GM21423 (cell line): Measurements from ENCODE around the gene MACO1.

Experiments used
- ATAC-seq: cut with Tn5 transposase; IDR thresholded peaks from one replicate; pipeline ENCODE4 v1.9.1; 2021; ENCODE audit warnings: mild to moderate bottlenecking, moderate library complexity; ENCODE audit not compliant: unreplicated experiment

MACO1 gene

GRCh38 chr1:25520446-25521061, 89.9 kb downstream of the MACO1 start:
- ATAC-seq = no peak

DNA sequence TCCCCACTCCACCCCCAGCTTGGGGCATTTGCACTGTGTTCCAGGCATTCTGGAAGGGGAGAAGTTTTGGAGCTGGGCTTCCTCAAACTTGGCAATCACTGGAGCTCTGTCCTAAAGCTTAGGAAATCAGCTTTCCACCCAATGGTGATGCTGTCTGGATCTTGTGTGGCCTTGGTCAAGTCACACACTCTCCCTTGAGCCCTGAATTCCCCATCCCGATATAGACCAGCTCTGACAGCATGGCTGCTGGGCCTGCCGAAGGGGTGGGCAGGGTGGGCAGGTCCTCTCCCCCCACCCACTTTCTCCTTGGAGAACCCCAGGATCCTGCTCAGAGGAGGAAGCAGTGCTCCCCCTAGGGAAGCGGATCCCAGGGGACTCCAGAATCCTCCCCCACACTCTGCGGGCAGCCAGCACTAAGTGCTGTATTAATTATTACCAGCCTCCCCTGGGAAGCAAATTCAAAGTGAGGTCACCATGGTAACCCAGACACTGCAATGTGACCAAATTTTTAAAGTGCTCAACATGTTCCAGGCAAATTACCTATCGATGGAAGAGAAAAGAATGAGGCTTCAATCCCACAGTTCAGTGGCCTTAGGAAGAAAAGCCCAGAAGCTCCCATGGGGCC, 91.4 kb downstream of the MACO1 start:
- ATAC-seq = no peak

GRCh38 chr1:25523542-25523941, 92.8 kb downstream of the MACO1 start:
- ATAC-seq = no peak

DNA sequence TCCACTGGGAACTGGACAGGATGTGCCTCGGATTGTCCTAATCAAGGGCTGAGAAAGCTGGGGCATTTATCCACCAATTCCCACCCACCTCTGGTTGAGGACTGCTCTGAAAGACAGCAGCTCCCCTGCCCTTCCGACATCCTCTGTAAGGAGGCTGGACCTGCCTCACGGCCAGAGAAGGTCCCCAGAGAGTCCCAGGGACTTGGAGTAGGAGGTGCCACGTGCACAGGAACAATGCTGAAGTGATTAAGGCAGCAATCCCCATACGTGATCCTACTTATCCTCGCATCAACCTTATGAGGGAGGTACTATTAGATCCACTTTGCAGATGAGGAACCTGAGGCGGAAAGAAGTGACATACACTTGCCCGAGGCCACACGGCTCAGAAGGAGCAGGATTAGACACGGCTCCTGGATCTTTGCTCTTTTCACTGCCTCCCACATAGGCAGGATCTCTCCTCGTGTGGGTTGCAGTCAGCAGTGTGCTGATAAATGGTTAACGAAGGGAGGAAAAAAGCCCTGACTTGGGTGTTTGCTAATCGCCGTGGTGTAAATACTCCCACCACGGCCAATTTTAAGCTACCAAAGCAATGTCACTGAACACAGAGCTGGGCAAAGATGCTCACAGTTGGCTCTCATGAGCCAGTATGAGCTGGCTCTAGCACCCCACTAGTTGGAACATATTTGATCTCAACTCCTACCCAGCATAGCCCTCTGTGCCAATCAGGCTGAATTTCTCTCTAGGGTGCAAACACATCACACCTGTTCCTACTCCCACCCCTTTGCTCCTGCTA, 94.1 kb downstream of the MACO1 start:
- ATAC-seq = no peak

- ATAC-seq = no peak
Observed at GRCh38 chr1:25525361-25525688, 94.6 kb downstream of the MACO1 start.

- ATAC-seq = no peak
Observed at GRCh38 chr1:25526753-25527152, 96.1 kb downstream of the MACO1 start.

DNA sequence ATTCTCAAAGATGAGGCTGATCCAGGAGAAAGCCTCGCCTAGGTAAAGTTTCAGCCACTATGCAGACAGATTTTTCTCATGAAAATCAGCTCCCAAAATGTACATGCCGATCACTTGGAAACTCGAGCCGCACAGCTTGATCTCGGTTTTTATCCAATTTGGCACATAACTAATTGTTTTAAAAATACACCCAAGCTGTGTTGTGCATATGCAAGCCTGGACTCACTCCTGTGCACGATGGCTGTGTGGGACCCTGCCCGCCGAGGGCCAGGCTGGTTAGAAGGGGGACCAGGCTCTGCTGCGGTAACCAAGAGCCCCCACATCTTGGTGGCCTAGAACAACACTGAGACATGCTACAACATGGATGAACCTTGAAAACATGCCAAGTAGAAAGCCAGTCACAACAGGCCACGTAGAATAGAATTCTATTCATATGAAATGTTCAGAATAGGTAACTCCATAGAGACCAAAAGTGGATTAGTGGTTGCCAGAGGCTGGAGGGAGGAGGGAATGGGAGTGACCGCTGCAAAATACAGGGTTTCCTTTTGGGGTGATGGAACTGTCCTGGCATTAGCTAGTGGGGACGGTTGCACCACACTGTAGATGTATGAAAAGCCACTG, 96.6 kb downstream of the MACO1 start:
- ATAC-seq = no peak

GRCh38 chr1:25527946-25528595, 97.4 kb downstream of the MACO1 start:
- no peak for ATAC-seq

GRCh38 chr1:25528881-25529517, 98.3 kb downstream of the MACO1 start:
- no peak for ATAC-seq

DNA sequence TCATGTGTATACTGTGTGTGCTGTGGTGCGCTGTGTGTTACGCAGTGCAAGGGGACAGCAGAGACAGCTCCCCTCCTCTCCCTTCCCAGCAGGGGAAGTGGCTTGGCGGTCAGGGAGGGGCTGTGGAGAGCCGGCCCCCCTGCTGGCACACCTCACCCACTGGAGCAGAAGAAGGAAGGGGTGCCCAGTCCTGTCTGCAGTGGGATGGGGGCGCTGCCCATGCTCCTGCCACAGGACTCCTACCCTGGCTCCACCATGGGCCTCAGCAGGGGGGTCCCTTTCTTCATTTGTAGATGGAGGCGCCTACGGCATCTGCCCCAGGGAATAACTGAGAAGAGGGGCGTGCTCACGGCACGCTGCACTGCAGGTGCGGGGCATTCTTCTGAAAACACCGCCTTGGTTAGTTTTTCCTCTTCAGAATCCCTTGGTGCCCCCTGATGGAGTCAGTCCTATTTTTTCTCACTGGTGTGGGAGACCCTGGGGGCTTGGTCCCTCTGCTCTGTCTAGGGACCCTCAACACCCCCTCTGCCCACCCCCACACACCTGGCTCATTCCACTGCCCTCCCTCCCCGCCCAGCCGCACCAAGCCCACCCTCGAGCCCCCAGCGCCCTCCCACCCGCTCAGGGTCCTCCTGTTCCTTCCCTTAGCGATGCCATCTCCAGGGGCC, 99.0 kb downstream of the MACO1 start:
- ATAC-seq = no peak

DNA sequence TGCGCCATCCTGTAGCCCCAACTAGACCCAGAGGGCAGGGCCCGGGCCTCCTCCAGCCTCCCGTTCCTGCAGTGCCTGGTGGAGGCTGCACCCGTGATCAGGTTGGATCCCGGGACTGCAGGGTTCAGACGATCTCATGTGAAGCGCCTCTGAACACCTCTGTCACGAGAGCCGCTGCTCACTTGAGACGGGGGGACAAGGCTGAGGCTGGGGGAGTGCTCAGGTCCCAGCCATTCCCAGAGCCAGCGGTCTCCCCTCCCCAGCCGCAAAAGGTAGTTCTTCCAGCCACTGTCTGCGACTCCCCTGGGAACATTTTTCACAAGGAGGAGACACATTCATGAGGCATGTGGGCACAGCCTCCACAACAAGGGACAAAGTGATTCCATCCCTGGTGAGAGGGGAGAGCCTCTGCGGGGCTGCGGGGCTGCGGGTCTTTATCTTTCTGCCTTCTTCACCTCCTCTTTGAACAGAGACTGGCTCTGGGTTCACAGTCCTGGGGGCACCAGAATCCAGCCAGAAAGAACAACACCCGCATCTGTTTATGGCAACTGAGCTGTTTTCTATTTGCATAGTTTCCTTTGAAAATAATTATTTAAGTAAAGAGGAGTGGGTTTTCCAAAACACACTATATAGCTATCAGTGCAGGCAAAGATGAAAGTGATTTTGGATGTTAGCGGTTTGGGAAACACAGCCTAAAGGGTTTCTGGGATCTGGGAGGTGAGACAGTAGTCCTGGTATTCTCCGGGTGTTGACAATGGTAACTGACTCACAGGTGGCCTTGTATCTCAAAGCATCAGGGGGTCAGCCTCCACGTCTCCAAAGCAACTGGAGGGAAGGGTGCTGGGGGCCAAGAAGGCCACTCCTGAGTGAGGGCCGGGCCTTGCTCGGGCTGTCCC, 99.7 kb downstream of the MACO1 start:
- no peak for ATAC-seq

- ATAC-seq = no peak
Observed at GRCh38 chr1:25531082-25531461, 100.4 kb downstream of the MACO1 start.

- ATAC-seq = no peak
Observed at GRCh38 chr1:25532970-25533369, 102.3 kb downstream of the MACO1 start.

- ATAC-seq = no peak
Observed at GRCh38 chr1:25533775-25534409, 103.2 kb downstream of the MACO1 start.

GRCh38 chr1:25534410-25534788, 103.7 kb downstream of the MACO1 start:
- no peak for ATAC-seq

DNA sequence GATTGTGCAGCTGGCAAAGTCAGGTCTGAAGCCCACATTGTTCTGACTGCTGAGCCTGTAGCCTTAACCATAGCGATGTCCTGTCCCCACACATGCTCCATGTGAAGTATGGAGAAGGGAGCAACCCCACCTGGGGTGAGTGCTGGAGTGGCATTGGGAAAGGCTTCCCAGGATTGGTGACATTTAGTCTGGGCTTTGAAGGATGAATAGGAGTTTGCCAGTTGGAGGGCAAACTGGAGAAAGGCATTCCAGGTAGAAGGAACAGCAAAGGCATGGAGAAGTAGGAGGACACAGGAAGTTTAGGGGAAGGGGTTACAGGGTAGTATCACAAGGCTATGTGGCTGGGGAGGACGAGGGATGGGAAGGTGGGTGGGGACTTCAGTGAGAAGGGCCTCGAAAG, 105.4 kb downstream of the MACO1 start:
- ATAC-seq = no peak

GRCh38 chr1:25537153-25537831, 106.6 kb downstream of the MACO1 start:
- no peak for ATAC-seq

DNA sequence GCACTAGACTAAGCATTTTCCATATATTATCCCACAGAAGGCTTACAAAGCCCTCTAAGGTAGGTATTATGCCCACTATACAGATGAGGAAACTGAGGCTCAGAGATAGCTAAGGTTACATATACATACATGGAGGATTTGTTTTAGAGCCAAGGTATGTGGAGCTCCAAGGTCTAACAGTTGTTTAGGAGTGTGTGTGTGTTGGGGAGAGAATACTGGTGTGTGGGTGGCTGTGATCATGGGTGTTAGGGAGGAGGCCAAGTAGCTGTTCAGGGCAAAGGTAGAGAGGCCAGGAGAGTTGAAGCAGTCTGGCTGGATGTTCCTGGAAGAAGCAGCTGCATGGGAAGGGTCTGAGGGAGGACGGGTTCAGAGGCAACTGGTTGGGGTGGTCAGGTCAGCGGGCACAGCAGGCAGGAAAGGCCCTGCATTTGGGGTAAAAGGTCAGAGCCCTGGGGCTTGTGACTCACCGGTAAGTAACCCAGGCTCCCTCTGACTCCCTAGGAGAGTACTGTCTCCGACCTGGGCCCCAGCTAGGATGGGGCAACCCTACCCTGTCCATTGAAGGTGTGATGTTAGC, 107.6 kb downstream of the MACO1 start:
- ATAC-seq = no peak
